GM23338 (cell line): ENCODE measurements around the gene ALDH1A1. TPM values are rescaled to one million over a fixed set of nuclear protein-coding genes. Genes with fewer than 3 reads are reported as not detected.

ENCODE experiments used
- ATAC-seq: fragments of 200-7000 bp; cut with Tn5 transposase; 3 replicates; pipeline ENCODE4 v1.9.1; 2020
- DNase-seq: peaks from one replicate; pipeline ENCODE4 v3.0.0-alpha.2; 2015; ENCODE audit warnings: low spot score
- H2AFZ ChIP-seq: fragments of 200-600 bp; sonication (generic); 2 replicates; pipeline ENCODE4 v1.8.0; 2016; ENCODE audit warnings: antibody characterized with exemption, mild to moderate bottlenecking, moderate library complexity
- H3F3A ChIP-seq: fragments of 200-600 bp; sonication (generic); replicated peaks from 2 replicates; pipeline ENCODE4 v1.8.0; 2017; ENCODE audit warnings: antibody characterized with exemption, mixed run types, low read depth
- H3K27ac ChIP-seq: fragments of 200-600 bp; sonication (generic); 2 replicates; pipeline ENCODE4 v1.6.1; 2016; ENCODE audit warnings: low read depth
- H3K27me3 ChIP-seq: fragments of 200-600 bp; sonication (generic); 2 replicates; pipeline ENCODE4 v1.8.0; 2016; ENCODE audit warnings: mild to moderate bottlenecking, mixed run types, moderate library complexity; ENCODE audit not compliant: insufficient read depth
- H3K36me3 ChIP-seq: fragments of 200-600 bp; sonication (generic); 2 replicates; pipeline ENCODE4 v1.8.0; 2016; ENCODE audit warnings: mild to moderate bottlenecking; ENCODE audit not compliant: insufficient read depth
- H3K4me1 ChIP-seq: fragments of 200-600 bp; sonication (generic); 2 replicates; pipeline ENCODE4 v1.8.0; 2016; ENCODE audit warnings: mild to moderate bottlenecking, moderate library complexity; ENCODE audit not compliant: insufficient read depth
- H3K4me2 ChIP-seq: fragments of 200-600 bp; sonication (generic); 2 replicates; pipeline ENCODE4 v1.7.1; 2017; ENCODE audit warnings: mixed run types
- H3K4me3 ChIP-seq: fragments of 200-600 bp; sonication (generic); 2 replicates; pipeline ENCODE4 v1.6.1; 2016; ENCODE audit warnings: mixed run types
- H3K79me2 ChIP-seq: fragments of 200-600 bp; sonication (generic); replicated peaks from 2 replicates; pipeline ENCODE4 v1.8.0; 2017; ENCODE audit warnings: mild to moderate bottlenecking; ENCODE audit not compliant: insufficient read depth
- H3K9me2 ChIP-seq: fragments of 200-600 bp; sonication (generic); 2 replicates; pipeline ENCODE4 v1.8.0; 2017; ENCODE audit not compliant: insufficient read depth
- H4K20me1 ChIP-seq: fragments of 200-600 bp; sonication (generic); replicated peaks from 2 replicates; pipeline ENCODE4 v1.8.0; 2017; ENCODE audit warnings: mild to moderate bottlenecking; ENCODE audit not compliant: insufficient read depth
- H3K27ac Mint-ChIP-seq: 2 replicates; pipeline ENCODE4 v1.8.0; 2020; ENCODE audit warnings: inconsistent platforms, mild to moderate bottlenecking, moderate library complexity, mixed read lengths
- H3K27me3 Mint-ChIP-seq: 3 replicates; pipeline ENCODE4 v1.8.0; 2022; ENCODE audit warnings: low read depth, mild to moderate bottlenecking, moderate library complexity, mixed read lengths, inconsistent platforms; ENCODE audit not compliant: insufficient read depth, poor library complexity
- H3K36me3 Mint-ChIP-seq: 3 replicates; pipeline ENCODE4 v1.8.0; 2021; ENCODE audit warnings: low read depth, mild to moderate bottlenecking, inconsistent platforms, moderate library complexity, mixed read lengths
- H3K4me1 Mint-ChIP-seq: 3 replicates; pipeline ENCODE4 v1.8.0; 2020; ENCODE audit warnings: mild to moderate bottlenecking, inconsistent platforms, mixed read lengths
- H3K4me3 Mint-ChIP-seq: 3 replicates; pipeline ENCODE4 v1.8.0; 2021; ENCODE audit warnings: moderate library complexity, mild to moderate bottlenecking, inconsistent platforms, mixed read lengths
- H3K9me3 Mint-ChIP-seq: 3 replicates; pipeline ENCODE4 v1.8.0; 2020; ENCODE audit warnings: moderate library complexity, mild to moderate bottlenecking, inconsistent platforms, mixed read lengths
- CREB1 ChIP-seq: fragments of 250-450 bp; sonication (Bioruptor Pico); IDR thresholded peaks from 2 replicates; pipeline ENCODE4 v1.5.0; 2020; ENCODE audit warnings: low read depth, mild to moderate bottlenecking, moderate library complexity
- ETS1 ChIP-seq: IDR thresholded peaks from 2 replicates; pipeline ENCODE4 v1.6.1; 2016; ENCODE audit warnings: antibody characterized with exemption
- EZH2 ChIP-seq: fragments of 200-600 bp; sonication (generic); IDR thresholded peaks from one replicate; pipeline ENCODE4 v1.8.0; 2017; ENCODE audit warnings: antibody characterized with exemption, mild to moderate bottlenecking, low read depth; ENCODE audit not compliant: unreplicated experiment
- JUNB ChIP-seq: IDR thresholded peaks from one replicate; pipeline ENCODE4 v1.6.1; 2016; ENCODE audit warnings: antibody characterized with exemption; ENCODE audit not compliant: unreplicated experiment
- NANOG ChIP-seq: IDR thresholded peaks from 2 replicates; pipeline ENCODE4 v1.6.1; 2016; ENCODE audit warnings: antibody characterized with exemption, borderline replicate concordance
- STAT1 ChIP-seq: IDR thresholded peaks from one replicate; pipeline ENCODE4 v1.6.1; 2016; ENCODE audit warnings: antibody characterized with exemption; ENCODE audit not compliant: unreplicated experiment
- long read RNA-seq: library from polyadenylated mRNA; unstranded; transcript quantifications from one replicate; pipeline ENCODE4 v2.0.0, GENCODE V29; 2020; ENCODE audit not compliant: unreplicated experiment
- polyA plus RNA-seq: library from polyadenylated mRNA; unstranded; fragments of >200 nt; fragmentation: Nextera tagmentation; extraction: Ambion mirVana; gene quantifications from 2 replicates; pipeline ENCODE4 v1.2.1, GENCODE V29; 2016
- total RNA-seq: library from RNA; depleted of rRNA; stranded (reverse); fragments of >200 nt; shearing (Covaris generic); gene quantifications from 2 replicates; pipeline ENCODE4 v1.2.3, GENCODE V29; 2014; rRNA removed
- TF ChIP-seq, protein P1 (sequence below): fragments of 250-450 bp; sonication (Bioruptor Pico); IDR thresholded peaks from 2 replicates; pipeline ENCODE4 v1.5.0; 2020; ENCODE audit warnings: mild to moderate bottlenecking, moderate library complexity
- TF ChIP-seq, protein P2 (sequence below): IDR thresholded peaks from one replicate; pipeline ENCODE4 v1.6.1; 2018; ENCODE audit warnings: antibody characterized with exemption; ENCODE audit not compliant: unreplicated experiment

Gene ALDH1A1
- 2.7 and 3.4 TPM in 2 replicates for total RNA-seq
- 2.1 and 2.8 TPM in 2 replicates for polyA plus RNA-seq
- long read RNA-seq, transcript ALDH1A1-201 (13 exons, 2,107 nt): major isoform, 5 of 5 reads
- long read RNA-seq, partial matches to known transcripts: 0 of 5 reads
- long read RNA-seq, other reads (novel, unspliced or antisense): 0 of 5 reads

- Mint-ChIP-seq H3K9me3 (peaks cover 3% of the 10 kb centered on the region; the same call in 2 of the 3 replicates), H3K4me1 (peaks cover 22% of the 10 kb centered on the region; the same call in 2 of the 3 replicates), H3K27me3 (peaks cover 3% of the 10 kb centered on the region), H3K4me3 (no peak within 1 kb of the TSS), H3K27ac (peak within 1 kb of the TSS; percentile 70; the same call in 1 of the 2 replicates), H3K36me3 (peaks cover 3% of the 10 kb centered on the region; the same call in 2 of the 3 replicates)
- H3K4me3 ChIP-seq: no peak within 1 kb of the TSS
- H2AFZ ChIP-seq: peak within 1 kb of the TSS; percentile 19; the same call in 1 of the 2 replicates
- DNase-seq (peak; percentile 73), ATAC-seq (peak; percentile 85)
- no peaks in the 10 kb centered on the region for H3K79me2 ChIP-seq
- H3K36me3 ChIP-seq: no peaks in the 10 kb centered on the region
- H3K27ac ChIP-seq: no peak within 1 kb of the TSS
- no peaks in the 10 kb centered on the region for H3K27me3 ChIP-seq
- TF ChIP-seq NANOG (no peak), CREB1 (no peak), EZH2 (no peak)
- no peaks in the 10 kb centered on the region for H3F3A ChIP-seq
- no peak within 1 kb of the TSS for H3K4me2 ChIP-seq
- no peaks in the 10 kb centered on the region for H4K20me1 ChIP-seq
- H3K4me1 ChIP-seq: peaks cover 5% of the 10 kb centered on the region; the same call in 1 of the 2 replicates
- no peaks in the 10 kb centered on the region; the same call in 1 of the 2 replicates for H3K9me2 ChIP-seq
Measured at GRCh38 chr9:72952914-72953313, at the start of gene ALDH1A1. ALDH1A1 (minus strand) TSS chr9:72953053; CDS start chr9:72953000, 53 bp downstream.

DNA sequence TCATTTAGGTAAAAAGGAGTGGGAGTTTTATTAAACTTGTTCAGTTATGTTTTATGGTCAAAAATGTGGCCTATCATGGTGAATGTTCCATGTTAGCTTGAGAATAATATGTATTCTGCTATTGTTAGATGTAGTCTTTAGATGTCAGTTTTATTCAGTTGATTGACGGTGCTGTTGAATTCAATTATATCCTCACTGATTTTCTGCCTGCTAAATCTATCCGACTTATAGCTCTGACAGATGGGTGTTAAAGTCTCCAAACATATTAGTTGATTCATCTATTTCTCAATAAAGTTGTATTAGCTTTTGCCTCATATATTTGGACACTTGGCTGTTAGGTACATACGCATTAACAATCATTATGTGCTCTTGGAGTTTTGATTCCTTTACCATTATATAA is 49.0 kb upstream of the ALDH1A1 start:
- H3K4me2 ChIP-seq: no peak overlapping the region
- H4K20me1 ChIP-seq: no peaks in the 10 kb centered on the region
- no peaks in the 10 kb centered on the region for H3K9me3 Mint-ChIP-seq
- no peak for ATAC-seq
- H2AFZ ChIP-seq: no peak overlapping the region
- no peaks in the 10 kb centered on the region for H3F3A ChIP-seq
- no peak for TF ChIP-seq ETS1
- TF ChIP-seq, protein P1, sequence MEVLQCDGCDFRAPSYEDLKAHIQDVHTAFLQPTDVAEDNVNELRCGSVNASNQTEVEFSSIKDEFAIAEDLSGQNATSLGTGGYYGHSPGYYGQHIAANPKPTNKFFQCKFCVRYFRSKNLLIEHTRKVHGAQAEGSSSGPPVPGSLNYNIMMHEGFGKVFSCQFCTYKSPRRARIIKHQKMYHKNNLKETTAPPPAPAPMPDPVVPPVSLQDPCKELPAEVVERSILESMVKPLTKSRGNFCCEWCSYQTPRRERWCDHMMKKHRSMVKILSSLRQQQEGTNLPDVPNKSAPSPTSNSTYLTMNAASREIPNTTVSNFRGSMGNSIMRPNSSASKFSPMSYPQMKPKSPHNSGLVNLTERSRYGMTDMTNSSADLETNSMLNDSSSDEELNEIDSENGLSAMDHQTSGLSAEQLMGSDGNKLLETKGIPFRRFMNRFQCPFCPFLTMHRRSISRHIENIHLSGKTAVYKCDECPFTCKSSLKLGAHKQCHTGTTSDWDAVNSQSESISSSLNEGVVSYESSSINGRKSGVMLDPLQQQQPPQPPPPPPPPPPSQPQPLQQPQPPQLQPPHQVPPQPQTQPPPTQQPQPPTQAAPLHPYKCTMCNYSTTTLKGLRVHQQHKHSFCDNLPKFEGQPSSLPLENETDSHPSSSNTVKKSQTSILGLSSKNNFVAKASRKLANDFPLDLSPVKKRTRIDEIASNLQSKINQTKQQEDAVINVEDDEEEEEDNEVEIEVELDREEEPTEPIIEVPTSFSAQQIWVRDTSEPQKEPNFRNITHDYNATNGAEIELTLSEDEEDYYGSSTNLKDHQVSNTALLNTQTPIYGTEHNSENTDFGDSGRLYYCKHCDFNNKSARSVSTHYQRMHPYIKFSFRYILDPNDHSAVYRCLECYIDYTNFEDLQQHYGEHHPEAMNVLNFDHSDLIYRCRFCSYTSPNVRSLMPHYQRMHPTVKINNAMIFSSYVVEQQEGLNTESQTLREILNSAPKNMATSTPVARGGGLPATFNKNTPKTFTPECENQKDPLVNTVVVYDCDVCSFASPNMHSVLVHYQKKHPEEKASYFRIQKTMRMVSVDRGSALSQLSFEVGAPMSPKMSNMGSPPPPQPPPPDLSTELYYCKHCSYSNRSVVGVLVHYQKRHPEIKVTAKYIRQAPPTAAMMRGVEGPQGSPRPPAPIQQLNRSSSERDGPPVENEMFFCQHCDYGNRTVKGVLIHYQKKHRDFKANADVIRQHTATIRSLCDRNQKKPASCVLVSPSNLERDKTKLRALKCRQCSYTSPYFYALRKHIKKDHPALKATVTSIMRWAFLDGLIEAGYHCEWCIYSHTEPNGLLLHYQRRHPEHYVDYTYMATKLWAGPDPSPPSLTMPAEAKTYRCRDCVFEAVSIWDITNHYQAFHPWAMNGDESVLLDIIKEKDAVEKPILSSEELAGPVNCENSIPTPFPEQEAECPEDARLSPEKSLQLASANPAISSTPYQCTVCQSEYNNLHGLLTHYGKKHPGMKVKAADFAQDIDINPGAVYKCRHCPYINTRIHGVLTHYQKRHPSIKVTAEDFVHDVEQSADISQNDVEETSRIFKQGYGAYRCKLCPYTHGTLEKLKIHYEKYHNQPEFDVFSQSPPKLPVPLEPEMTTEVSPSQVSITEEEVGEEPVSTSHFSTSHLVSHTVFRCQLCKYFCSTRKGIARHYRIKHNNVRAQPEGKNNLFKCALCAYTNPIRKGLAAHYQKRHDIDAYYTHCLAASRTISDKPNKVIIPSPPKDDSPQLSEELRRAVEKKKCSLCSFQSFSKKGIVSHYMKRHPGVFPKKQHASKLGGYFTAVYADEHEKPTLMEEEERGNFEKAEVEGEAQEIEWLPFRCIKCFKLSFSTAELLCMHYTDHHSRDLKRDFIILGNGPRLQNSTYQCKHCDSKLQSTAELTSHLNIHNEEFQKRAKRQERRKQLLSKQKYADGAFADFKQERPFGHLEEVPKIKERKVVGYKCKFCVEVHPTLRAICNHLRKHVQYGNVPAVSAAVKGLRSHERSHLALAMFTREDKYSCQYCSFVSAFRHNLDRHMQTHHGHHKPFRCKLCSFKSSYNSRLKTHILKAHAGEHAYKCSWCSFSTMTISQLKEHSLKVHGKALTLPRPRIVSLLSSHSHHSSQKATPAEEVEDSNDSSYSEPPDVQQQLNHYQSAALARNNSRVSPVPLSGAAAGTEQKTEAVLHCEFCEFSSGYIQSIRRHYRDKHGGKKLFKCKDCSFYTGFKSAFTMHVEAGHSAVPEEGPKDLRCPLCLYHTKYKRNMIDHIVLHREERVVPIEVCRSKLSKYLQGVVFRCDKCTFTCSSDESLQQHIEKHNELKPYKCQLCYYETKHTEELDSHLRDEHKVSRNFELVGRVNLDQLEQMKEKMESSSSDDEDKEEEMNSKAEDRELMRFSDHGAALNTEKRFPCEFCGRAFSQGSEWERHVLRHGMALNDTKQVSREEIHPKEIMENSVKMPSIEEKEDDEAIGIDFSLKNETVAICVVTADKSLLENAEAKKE (CRISPR knock-in tag): no peak
- TF ChIP-seq, protein P2, sequence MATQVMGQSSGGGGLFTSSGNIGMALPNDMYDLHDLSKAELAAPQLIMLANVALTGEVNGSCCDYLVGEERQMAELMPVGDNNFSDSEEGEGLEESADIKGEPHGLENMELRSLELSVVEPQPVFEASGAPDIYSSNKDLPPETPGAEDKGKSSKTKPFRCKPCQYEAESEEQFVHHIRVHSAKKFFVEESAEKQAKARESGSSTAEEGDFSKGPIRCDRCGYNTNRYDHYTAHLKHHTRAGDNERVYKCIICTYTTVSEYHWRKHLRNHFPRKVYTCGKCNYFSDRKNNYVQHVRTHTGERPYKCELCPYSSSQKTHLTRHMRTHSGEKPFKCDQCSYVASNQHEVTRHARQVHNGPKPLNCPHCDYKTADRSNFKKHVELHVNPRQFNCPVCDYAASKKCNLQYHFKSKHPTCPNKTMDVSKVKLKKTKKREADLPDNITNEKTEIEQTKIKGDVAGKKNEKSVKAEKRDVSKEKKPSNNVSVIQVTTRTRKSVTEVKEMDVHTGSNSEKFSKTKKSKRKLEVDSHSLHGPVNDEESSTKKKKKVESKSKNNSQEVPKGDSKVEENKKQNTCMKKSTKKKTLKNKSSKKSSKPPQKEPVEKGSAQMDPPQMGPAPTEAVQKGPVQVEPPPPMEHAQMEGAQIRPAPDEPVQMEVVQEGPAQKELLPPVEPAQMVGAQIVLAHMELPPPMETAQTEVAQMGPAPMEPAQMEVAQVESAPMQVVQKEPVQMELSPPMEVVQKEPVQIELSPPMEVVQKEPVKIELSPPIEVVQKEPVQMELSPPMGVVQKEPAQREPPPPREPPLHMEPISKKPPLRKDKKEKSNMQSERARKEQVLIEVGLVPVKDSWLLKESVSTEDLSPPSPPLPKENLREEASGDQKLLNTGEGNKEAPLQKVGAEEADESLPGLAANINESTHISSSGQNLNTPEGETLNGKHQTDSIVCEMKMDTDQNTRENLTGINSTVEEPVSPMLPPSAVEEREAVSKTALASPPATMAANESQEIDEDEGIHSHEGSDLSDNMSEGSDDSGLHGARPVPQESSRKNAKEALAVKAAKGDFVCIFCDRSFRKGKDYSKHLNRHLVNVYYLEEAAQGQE: no peak
- TF ChIP-seq JUNB: no peak
- TF ChIP-seq STAT1: no peak
- no peak for TF ChIP-seq EZH2
- no peak for TF ChIP-seq NANOG
- no peaks in the 10 kb centered on the region for H3K4me1 Mint-ChIP-seq
- no peaks in the 10 kb centered on the region for H3K36me3 Mint-ChIP-seq
- H3K27ac Mint-ChIP-seq: no peak overlapping the region
- H3K27me3 ChIP-seq: no peaks in the 10 kb centered on the region
- no peaks in the 10 kb centered on the region for H3K4me1 ChIP-seq
- H3K36me3 ChIP-seq: no peaks in the 10 kb centered on the region
- no peak overlapping the region for H3K27ac ChIP-seq
- no peak overlapping the region for H3K4me3 Mint-ChIP-seq
- no peaks in the 10 kb centered on the region for H3K9me2 ChIP-seq
- H3K4me3 ChIP-seq: no peak overlapping the region
- H3K27me3 Mint-ChIP-seq: peaks cover 5% of the 10 kb centered on the region
- DNase-seq: no peak
- no peaks in the 10 kb centered on the region for H3K79me2 ChIP-seq
